NCI-H2107 (cell line): ENCODE measurements around the gene ZNF664.

Experiments
- DNase-seq: peaks from one replicate; lab custom pipeline; 2025; lab: John Stamatoyannopoulos, UW

ZNF664 gene

GRCh38 chr12:124034297-124034696 is 61.3 kb downstream of the ZNF664 start:
- no peak for DNase-seq

DNA sequence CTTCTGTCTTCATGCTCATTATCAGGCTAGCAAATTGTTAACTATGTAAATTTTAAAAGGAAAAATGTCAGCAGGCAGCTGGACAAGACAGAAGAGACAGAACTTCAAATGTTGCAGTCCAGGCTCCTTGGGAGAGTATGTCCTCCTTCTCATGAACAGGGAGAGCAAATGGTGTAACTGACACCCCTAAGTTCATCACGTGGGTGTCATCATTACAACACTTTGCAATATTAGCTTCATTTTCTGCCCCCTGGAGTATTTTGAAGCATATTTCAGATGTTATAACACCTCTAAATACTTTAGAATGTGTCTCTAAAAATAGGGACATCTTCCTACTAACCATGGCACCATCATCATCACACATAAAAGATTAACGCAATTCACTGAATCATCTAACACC is 62.1 kb downstream of the ZNF664 start:
- no peak for DNase-seq

DNA sequence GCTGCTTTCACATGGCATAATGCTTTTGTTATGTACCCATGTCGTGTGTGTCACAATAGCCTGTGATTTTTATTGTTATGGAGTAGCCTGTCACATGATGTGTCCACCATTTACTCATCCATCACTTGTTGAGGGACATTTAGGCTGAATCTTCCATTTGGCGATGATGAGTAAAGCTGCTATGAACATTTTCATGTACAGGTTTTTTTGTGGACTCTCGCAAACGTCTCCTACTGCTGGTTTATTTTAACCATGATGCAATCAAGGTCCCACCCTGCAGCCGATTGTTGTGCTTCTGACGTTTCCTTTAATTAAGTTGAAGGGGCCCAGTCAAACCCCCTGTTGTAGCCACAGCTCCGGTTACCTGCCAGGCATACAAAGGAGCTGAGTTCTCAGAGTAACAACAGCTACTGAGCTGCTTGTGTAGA is 63.2 kb downstream of the ZNF664 start:
- no peak for DNase-seq

DNA sequence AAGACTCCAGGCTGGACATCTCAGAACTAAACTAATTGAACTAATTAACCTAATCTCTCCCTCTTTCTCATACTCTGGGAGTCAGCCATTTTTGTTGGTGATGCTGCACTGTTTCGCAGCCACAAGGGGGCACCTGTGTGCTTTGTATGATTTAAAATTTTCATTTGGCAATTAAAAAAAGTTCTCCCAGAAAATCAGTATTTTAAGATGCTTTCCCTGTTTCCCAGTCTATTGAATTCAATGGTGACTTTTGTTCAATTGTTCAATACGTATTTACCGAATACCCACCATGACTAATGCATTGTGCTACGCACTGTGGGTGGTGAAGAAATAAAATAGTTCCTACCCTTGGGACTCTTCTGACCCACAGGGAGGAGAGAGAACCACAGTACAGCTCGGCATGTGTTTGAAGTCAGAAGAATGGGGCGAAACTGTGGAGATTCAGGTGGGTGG is 63.7 kb downstream of the ZNF664 start:
- peak; percentile 43 for DNase-seq

GRCh38 chr12:124037331-124037730 is 64.3 kb downstream of the ZNF664 start:
- no peak for DNase-seq

GRCh38 chr12:124039276-124039675 is 66.3 kb downstream of the ZNF664 start:
- no peak for DNase-seq

DNA sequence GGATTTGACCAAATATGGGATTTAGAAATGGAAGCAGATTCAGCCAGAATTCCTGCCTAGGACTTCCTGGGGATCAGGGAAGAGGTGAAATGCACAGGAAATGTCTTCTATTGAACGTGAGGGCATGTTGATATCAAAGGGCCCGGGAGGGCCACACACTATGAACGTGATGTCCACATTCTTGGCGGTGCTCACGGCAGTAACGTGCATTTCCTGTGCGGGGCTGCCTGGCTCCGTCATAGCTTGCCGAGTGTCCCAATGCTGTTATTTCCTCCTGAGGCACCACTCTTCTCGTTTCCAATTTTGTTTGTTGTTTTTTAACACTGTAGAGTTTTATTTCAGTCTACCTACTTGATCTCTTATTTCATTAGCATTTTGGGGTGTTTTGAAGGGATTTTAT is 67.3 kb downstream of the ZNF664 start:
- DNase-seq: no peak

- no peak for DNase-seq
Observed at GRCh38 chr12:124040737-124041136, 67.7 kb downstream of the ZNF664 start.

DNA sequence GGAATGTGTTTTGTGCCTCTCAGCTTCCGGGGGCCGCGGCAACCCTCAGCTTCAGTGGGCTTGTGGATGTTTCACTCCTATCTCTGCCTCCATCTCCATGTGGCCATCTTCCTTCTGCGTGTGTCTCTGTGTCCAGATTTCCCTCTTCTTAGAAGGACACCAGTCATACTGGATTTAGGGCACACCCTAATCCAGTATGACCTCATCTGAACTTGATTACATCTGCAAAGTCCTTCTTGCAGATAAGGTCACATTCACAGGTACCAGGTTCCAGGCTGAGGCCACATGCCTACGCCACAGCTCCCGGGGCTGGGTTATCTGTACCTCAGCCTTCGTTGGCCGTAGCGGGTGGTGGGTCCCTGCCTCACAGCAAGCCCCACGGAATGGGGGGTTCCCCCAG is 68.9 kb downstream of the ZNF664 start:
- DNase-seq: no peak

- DNase-seq: no peak
Observed at GRCh38 chr12:124044021-124044420, 71.0 kb downstream of the ZNF664 start.

GRCh38 chr12:124044809-124045321 is 71.8 kb downstream of the ZNF664 start:
- no peak for DNase-seq

DNA sequence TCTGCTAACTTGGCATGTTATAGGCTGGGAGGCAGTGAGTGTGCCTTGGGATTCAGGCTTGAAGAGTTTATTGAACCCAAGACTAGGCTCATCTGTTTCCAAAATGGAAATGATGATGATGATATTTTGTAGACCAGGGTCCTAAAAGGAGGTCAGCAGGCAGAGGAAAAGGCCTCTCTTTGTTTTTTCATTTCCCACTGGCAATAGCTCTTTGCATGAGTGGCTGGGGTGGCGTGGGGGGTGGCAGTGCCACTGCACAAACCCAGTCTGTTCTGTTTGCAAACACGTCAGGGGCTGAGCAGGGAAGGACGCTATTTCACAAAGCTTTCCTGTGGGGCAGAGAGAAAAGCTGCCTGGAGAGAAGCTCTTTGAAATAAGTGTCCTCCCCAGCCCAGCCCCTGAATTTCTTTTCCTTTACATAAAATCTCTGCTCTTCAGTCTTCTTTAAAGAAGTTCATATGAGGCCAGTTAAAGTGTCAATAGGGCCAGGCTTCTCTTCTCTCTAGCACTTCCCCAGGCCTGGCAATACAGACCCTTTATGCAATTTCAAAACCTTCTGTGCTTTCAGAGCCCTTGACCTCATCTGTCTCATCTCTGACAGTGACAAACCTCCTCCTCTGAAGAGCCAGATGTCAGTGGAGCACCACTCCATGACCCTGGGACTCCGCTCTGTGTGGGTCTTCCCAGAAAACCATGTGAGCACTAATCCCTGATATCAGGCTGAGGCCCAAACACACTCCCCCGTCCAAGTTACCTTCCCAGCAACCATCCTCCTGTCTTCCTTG is 72.8 kb downstream of the ZNF664 start:
- no peak for DNase-seq

DNA sequence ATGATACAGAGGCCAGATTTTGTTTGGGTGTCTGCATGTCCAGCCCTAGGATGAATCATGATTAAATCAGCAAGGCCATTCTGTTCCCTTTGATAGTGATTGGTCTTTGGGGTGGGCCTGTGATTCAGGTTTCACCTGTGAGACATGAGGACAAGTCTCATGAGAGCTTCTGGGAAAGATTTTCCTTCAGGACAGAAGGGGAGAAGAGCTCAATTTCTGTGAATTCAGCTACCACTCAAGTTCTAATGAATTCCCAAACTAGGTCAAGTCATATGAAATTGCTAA is 73.4 kb downstream of the ZNF664 start:
- no peak for DNase-seq

GRCh38 chr12:124047045-124047566 is 74.1 kb downstream of the ZNF664 start:
- no peak for DNase-seq

DNA sequence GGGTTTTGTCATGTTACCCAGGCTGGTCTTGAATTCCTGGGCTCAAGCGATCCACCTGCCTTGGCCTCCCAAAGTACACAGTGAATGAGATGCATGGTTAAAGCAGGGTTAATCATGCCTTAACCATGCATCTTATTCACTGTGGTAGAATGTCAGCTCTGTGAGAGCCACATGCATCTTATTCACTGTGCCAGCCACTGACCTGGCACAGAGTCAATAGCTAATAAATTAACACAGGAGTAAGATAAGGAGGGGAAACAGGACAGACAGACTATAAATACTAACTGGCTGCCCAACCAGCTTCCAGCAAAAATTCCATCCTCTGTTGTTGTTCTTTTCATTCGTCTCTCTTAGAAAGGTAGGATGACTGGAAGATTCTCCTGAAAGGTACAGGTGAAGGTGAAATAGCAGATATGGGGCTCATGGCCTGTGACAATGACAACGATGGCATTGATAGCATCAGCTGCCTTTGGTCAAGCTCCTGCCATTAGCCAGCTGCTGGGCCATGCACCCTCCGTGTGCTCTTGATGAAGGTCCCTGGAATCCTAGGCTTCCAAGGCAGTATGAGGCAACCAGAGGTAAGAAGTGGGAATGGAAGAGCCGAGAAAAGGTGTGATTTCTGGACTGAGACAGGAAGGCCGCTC is 76.6 kb downstream of the ZNF664 start:
- DNase-seq: no peak

DNA sequence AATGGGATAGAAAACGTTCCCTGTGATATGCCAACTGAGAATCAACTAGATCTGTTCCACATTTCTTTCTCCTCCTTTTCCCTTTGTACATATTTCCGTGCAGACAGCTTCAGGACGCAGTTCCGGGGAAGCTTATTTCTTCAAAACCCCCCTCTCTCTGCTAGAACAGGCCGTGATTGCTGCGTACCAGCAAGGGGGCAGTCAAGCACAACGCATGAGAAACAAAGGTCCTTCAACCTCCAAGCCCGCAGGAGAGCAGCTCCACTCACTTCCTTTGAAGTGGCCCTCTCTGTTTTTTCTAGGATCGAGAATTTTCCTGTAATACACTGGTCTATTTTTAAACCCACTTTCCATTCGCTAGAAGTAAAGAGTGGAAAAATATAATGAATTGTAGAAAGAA is 80.8 kb downstream of the ZNF664 start:
- peak; percentile 49 for DNase-seq

- no peak for DNase-seq
Observed at GRCh38 chr12:124055066-124055465, 82.1 kb downstream of the ZNF664 start.

GRCh38 chr12:124057691-124058090 is 84.7 kb downstream of the ZNF664 start:
- DNase-seq: no peak

- DNase-seq: no peak
Observed at GRCh38 chr12:124059752-124060151, 86.7 kb downstream of the ZNF664 start.
